ENCODE data around the gene WDR47.
A peak's percentile ranks its signal among the peaks of the same experiment; 100 is the strongest.
"Not testable (repeated sequence)": the region's sequence is repeated elsewhere in the genome, so short reads cannot be mapped to it uniquely, and the experiment has no call there.

The WDR47 gene

DNA sequence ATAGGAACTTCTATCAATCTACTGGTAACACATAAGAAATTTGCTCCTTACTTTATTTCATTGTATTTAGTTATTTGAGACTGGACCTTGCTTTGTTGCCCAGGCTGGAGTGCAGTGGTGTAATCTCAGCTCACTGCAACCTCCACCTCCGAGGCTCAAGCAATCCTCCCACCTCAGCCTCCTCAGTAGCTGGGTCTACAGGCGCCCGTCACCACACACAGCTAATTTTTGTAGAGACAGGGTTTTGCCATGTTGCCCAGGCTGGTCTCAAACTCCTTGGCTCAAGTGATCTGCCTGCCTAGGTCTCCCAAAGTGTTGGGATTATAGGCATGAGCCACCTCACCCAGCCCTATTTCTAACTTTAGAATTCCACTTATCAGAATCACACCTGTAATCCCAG is 10.2 kb upstream of the WDR47 start:
- not testable (repeated sequence) for DNase-seq (ENCODE audit: low spot score)

DNA sequence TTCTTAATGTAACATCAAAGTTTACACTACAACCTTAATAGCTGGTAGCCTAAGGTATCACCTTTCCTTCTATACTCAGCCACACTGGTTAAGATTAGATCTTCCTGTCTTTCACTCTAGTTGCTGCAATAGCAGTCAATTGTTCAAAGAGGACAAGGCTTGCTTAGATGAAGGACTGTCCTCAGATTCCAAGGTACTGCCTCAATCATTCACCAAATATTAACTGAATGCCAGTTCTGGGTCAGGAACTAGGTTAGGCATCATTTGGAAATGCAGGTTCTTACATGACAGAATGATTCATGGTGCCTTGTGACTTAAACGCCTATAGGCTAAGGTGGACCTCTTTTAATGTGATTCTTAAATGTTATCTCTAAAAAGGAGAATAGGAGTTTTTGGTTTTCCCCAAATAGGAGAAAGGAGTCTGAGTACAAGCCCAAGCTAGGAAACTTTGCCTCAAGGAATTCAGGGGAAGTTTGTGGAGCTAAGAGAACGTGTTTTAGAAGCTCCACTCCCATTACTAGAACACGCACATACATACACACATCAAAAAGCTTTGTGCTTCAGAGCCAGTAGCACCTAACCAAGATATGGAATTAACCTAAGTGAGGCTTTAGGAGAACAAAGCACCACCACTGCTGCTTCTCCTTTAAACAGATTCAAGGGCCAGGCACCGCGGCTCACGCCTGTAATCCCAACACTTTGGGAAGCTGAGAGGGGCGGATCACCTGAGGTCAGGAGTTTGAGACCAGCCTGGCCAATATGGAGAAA is 8.5 kb upstream of the WDR47 start:
- DNase-seq (ENCODE audit: low spot score): no peak

DNA sequence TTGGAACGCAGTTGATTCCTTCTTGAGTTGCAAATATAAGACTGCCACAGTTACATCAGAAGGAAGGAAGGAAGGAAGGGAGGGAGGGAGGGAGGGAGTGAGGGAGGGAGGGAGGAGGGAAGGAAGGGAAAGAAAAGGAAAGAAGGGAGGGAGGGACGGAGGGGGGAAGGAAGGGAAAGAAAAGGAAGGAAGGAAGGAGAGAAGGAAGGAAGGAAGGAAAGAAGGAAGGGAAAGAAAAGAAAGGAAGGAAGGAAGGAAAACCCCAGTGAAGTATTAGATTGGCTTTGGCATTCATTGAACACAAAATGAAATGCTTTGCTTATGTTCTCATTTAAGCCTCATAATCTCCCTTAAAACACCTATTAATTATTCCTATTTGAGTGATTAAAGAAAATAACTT is 6.4 kb upstream of the WDR47 start:
- no peak for DNase-seq (ENCODE audit: low spot score)

DNA sequence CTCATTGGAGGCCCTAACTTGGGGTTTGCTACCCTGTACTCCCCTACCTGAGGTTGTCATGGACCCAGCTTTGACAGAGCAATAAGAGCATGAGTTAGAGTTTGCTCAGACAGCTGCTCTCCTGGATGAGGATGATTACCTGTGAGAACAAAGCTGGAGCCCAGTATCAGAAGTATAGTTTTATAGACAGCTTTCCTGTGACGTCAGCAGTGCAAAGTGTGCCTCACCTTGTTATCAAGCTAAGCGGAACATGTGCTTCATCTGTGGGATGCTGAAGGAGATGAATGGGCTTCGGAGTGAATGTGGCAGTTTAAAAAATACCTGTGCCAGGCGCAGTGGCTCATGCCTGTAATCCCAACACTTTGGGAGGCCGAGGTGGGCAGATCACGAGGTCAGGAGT is 5.4 kb upstream of the WDR47 start:
- no peak for DNase-seq (ENCODE audit: low spot score)

DNA sequence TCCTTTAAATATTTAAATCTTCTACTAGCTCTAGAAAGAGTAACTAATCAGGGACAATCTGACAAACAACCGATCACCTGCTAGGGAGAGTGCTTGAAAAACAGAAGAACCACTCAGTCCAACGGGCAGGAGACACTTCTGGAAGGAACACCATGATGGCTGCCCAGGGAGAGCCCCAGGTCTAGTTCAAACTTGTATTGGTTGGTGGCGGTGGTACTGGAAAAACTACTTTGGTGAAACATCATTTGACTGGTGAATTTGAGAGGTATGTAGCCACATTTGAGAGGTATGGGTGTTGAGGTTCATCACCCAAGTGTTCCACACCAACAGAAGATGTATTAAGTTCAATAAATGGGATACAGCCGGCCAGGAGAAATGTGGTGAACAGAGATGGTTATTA is 4.8 kb upstream of the WDR47 start:
- no peak for DNase-seq (ENCODE audit: low spot score)

DNA sequence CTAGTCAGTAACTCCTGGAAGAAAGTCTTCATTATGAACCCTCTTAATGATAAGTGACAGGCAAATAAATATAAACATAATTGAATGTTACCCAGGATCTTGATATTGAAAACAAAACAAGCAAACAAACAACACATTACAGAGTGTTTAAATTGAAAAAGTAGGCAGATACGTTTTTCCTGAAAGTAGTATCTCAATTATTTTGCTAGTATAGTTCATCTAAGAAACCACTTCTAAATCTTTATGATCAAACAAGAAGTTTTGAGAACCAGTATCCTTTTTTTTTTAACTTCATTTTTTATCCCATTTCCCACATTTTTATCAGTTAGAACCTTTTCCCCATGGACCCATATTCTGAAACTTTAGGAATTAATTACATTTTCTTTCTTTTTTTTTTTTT is 3.7 kb upstream of the WDR47 start:
- no peak for DNase-seq (ENCODE audit: low spot score)

DNA sequence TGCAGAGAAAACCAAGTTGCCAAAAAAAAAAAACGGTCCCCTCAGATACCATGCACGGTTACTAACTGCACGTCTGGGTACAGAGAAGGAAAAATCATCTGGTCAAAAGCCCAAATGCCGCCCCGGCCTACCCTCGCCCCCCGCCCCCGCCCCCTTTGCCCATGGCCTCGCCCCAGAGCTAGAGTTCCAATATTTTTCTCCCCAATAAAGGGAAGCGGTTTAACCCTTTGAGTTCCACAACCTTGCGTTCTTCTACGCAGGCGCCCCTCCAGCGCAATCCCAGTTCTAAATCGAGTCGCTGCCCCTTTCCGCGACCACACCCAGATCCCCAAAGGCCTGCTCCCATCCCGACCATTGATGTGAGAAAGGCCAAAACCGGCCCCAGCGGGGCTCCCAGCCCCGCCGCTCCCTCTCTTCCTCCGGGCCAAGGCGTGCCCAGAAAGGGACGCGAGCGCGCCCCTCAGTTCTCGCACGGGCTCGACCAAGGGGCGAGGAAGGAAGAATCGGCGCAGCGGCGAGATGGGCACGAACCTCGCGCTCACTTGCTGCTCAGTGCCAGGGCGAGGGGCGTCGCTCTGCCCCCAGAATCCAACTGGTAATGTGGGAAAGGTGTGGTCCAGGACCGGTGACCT is 797 bp downstream of the WDR47 start:
- peak; percentile 22 for DNase-seq (ENCODE audit: low spot score)

DNA sequence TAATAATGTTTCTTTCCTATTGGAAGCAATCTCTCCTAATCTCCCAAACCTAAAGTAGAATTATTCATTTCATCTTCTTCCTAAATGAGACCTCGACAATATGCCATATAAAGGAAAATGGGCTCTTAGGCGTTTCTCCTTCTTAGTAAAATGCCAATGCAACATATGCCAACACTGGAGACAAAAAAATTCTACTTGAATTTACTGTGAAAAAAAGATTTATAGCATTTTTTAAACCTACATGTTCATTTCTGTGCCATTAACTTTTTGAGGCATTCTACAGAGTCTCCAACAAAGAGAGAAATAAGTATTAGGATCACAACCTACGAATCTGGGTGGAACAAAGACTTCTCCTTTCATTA is 1.3 kb downstream of the WDR47 start:
- no peak for DNase-seq (ENCODE audit: low spot score)

DNA sequence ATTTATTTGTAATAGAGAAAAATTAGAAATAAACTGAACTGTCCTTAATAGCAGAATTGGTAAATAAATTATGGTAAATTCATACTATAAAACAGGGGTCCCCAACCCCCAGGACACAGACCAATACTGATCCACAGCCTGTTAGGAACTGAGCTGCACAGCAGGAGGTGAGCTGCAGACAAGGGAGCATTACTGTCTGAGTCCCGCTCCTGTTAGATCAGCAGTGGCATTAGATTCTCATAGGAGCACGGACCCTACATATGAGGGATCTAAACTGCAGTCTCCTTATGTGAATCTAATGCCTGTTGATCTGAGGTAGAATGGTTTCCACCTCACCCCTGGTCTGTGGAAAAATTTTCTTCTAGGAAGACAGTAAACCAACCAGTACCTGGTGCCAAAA is 7.5 kb downstream of the WDR47 start:
- DNase-seq (ENCODE audit: low spot score): no peak

DNA sequence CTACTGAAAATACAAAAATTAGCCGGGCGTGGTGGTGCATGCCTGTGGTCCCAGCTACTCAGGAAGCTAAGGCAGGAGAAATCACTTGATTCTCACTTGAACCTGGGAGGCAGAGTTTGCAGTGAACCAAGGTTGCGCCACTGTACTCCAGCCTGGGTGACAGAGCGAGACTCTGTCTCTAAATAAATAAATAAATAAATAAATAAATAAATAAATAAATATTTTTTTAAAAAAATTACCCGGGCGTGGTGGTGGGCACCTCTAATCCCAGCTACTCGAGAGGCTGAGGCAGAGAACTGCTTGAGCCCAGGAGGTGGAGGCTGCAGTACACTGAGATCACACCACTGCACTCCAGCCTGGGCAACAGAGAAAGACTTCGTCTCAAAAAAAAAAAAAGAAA is 12.4 kb downstream of the WDR47 start:
- DNase-seq (ENCODE audit: low spot score): not testable (repeated sequence)

DNA sequence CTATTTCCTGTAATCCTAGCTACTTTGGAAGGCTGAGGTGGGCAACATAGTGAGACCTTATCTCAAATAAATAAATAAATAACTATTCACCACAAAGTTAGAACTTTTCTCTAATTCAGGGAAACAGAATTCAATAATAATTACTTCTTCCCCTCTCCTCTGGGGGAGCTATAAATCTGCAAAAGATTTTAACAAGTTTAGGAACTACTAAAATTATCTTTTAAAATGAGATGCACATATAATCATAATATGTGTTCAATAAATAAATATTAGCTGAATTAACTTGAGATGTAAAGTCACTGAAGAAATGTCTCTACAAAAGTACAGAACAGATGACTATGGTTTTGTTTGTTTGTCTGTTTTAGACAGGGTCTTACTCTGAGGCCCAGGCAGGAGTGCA is 14.1 kb downstream of the WDR47 start:
- no peak for DNase-seq (ENCODE audit: low spot score)

DNA sequence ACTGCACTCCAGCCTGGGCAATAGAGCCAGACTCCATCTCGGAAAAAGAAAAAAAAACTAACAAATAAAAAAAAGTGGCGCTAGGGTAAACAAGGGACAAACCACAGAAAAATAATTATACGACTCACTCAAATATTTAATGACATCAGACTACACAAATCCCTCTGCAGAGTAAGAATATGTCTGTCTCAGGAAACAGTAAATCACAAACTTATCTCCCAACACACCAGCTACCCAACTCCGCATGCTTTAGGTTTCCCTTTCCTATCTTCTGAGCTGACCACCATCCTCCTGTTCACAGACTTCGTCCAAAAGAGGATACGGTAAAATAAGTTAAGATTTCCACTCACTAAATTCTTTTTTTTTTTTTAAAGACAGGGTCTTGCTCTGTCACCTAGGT is 16.2 kb downstream of the WDR47 start:
- DNase-seq (ENCODE audit: low spot score): no peak

DNA sequence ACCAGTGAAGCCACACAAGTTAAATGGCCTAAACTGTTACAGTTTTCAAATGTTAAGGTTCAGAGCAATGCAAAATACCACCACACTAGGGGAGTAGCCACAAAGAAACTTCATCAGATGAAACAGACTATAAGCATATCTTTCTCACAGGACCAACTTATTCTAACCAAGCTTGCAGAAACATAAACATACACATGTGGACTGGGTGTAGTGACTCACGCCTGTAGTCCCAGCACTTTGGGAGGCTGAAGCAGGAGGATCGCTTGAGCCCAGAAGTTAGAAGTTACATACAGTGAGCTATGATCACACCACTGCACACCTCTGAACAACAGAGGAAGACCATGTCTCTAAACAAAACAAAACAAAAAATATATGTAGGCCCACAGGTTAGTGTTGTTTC is 17.3 kb downstream of the WDR47 start:
- no peak for DNase-seq (ENCODE audit: low spot score)

DNA sequence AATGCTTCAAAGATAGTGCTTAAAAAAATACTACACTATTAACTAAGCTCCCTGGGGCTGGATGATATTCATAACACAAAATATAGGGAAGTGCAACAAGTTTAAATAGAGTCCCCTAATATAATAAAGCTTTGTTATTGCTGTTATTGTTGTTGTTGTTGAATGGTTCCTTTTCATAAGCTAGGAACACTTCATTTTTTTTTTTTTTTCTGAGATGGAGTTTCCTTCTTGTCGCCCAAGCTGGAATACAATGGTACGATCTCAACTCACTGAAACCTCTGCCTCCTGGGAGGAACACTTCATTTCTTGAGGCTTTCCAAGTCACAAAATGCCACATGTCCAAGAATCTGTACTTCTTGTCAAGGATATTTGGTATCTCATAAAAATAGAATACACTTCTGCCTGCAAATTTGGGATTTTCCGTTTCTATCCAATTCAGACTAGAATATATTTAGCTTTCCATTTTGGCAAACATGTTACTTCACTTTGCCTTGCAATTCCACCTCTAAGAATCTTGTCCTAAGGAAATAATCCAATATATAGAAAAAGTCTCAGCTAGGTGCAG is 21.1 kb downstream of the WDR47 start:
- DNase-seq (ENCODE audit: low spot score): no peak

DNA sequence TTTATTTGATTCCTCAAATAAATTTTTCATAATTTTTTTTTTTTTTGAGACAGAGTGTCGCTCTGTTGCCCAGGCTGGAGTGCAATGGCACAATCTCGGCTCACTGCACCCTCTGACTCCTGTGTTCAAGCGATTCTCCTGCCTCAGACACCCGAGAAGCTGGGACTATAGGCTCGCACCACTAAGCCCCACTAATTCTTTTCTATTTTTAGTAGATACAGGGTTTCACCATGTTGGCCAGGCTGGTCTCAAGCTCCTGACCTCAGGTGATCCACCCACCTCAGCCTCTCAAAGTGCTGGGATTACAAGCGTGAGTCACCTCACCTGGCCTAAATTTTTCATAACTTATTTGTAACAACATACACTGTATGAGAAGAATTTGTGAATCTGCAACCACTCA is 24.2 kb downstream of the WDR47 start:
- DNase-seq (ENCODE audit: low spot score): not testable (repeated sequence)

DNA sequence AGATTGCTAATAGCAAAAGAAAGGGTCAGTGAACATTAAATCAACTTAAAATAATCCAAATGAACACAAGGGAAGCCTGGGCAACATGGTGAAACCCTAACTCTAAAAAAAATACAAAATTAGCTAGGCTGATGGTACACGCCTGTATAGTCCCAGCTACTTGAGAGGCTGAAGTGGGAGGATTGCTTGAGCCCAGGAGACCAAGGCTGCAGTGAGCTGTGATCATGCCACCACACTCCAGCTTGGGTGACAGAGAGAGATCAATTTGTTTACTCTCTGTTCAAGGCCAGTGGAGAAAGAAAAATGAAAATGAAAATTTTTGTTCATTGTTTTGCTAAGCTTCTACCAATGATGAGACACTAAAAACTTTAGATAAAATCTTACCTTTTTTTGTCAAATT is 24.8 kb downstream of the WDR47 start:
- no peak for DNase-seq (ENCODE audit: low spot score)

DNA sequence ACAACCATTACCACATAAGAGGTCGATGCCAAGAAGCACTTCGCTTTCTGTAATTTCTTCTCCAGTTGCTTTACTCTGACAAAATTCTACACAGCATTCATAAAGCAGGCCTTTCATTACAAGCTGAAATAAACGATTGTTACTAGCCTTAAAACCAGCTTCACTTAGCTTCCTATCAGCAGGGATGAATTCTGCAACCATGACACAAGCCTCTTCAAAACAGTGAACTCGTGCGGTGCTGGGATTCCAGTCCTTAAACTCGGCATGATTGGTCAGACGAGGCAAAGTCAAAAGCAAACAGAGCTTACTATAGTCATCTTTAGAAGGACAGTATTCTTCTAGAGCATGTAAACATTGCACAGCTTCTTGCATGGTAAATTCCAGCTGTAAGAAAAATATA is 30.6 kb downstream of the WDR47 start:
- no peak for DNase-seq (ENCODE audit: low spot score)

DNA sequence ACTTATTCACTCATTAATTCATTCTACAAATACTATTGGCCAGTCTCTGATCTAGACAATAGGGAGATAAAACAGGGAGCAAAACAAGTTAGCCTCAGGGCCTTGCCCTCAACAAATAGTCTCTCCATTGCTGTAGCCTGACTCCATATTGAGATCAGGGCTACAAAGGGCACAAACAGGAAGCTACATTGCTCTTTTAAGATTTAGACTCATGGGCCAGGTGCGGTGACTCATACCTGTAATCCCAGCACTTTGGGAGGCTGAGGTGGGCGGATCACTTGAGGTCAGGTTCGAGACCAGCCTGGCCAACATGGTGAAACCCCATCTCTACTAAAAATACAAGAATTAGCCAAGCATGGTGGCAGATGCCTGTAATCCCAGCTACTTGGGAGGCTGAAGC is 45.3 kb downstream of the WDR47 start:
- DNase-seq (ENCODE audit: low spot score): not testable (repeated sequence)

DNA sequence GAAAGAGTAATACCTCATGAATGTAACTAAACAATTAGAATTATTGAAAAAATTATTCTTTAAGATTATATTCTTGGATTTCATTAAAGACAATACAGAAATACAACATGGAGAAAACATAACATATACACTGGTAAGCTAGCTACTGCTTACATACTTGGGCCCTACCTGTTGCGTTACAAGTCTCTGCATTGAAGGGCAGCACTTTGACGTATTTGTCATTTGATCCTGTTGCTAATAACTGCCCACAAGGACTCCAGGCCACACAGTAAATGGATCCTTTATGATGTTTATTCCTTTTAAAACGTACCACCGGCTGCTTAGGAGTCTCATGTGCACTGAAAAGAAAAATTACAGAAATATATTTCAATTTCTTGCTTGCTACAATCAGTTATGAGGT is 58.8 kb downstream of the WDR47 start:
- no peak for DNase-seq (ENCODE audit: low spot score)

DNA sequence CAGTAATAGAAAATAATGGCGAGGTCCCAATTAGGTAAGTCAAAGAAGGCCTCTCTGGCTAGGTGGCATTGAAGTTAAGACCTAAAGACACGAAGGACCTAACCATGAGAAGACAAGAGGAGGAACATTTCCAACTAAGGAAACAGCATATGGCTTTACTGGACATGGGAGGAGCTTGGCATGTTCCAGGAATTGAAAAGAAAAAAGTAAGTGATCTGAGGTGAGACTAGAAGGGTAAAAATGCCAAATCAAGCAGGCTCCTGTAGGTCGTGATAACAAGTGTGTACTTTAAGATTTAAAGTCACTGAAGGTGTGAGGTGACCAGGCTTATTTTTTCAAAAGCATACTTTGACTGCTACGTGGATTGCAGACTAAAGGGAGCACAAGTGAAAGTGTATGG is 65.2 kb downstream of the WDR47 start:
- no peak for DNase-seq (ENCODE audit: low spot score)

DNA sequence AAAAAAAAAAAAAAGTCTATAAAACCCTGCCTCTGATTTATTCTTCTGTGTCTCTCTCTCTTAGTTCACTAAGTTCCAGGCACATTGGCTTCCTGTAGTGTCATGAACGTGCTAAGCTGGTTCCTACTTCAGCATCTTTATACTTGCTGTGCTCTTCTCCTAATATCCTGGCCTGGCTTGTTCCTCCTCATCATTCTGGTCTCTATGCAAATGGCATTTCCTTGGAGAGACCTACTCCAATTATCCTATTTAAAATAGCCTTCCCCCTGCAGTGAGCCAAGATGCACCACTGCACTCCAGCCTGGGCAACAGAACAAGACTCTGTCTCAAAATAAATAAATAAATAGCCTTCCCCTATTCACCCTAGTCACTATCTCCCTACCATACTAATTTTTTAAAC is 69.0 kb downstream of the WDR47 start:
- DNase-seq (ENCODE audit: low spot score): no peak

DNA sequence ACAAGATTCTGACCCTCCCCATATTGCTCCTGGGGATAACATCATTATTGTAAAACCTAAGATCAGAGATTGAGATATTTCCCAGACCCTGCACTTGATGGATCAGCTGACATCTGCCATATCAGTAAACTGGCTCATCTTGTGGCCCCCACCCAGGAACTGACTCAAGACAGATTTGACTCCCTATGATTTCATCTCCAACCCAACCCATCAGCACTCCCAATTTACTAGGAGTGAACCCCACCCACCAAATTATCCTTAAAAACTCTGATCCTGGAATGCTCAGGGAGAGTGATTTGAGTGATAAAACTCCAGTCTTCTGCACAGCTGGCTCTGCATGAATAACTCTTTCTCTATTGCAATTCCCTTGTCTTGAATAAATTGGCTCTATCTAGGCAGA is 72.6 kb downstream of the WDR47 start:
- DNase-seq (ENCODE audit: low spot score): no peak

DNA sequence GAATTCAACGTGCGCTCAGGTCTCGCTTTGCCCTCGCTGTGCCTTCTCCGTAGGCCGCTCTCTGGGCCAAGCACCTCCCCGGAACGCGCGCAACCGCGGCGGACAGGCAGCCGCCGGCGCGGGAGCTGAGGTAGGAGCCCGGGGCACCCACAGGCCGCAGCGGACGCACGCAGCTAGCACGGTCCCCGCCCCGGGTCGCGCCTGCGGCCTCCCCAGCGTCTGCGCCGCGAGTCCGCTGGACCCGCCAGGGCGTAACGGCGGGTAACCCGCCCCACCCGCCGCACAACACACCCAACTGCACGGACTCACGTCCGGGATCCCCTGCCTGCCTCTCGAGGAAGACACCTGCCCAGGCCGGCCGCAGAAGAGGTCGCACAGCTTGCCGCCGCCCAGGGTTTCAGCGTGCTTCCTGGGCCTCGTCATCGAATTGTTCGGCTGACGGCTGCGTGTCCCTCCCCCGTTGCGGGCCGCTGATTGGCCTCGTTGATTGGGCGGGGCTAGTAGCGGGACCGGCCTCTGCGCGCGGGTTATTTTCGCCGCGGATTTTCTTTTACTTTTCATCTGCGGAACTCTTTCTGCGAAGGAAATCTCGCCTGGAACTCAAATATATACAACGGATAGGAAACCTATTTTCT is 78.7 kb downstream of the WDR47 start, which contains the start of gene CLCC1:
Gene CLCC1 (minus strand): TSS at position 433 of the 635 bp plus-strand sequence. CDS start 13,047 bp downstream, outside the sequence.
- DNase-seq (ENCODE audit: low spot score): peak; percentile 81
